ENCODE measurements around the gene NDUFV2.
A peak's percentile ranks its signal among the peaks of the same experiment; 100 is the strongest.

DNA sequence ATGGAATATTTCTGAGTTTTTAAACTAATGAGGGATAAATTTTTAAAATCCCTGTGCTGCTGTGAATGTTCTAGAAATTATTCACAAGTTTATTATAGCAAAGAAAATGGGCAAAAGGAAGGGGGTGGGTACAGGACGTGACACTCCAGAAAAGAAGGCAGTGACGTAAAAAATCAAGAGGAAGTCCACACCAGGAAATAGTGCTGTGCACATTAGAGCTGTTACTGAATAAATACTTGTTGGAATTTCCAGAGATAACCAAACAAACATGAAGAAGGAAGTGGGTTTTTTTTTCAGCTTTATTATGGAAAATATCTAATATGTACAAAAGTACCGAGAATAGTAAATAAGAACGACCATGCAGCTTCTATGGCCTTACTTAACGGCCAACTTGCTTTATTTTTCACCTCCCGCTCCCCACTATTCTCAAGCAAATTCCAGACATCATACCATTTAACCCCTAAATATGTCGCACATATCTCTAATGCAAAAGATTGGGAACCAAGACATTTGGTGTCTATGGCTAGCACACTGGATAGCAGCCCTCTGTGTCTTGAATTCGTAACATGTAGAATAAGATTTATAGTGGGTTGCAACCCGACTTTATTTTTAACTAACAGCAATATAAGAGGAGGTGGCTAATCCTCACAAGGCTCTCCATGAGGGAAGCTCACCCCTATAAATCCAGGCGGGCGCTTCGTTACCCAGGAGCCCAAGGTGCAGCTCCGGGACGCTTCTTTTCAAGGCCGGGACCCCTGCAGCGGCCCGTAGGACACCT is 580 bp upstream of the NDUFV2 start:
- TF ChIP-seq POLR2A (IDR thresholded peaks at IDR 0.05; ENCODE audit: low read depth, low read length): peak; percentile 64
- TF ChIP-seq EZH2 (IDR thresholded peaks at IDR 0.05; ENCODE audit: borderline replicate concordance, low read depth, low read length, severe bottlenecking): no peak
- peak; percentile 35 for TF ChIP-seq POLR2AphosphoS5 (IDR thresholded peaks at IDR 0.05; ENCODE audit: insufficient read depth, low read depth, low read length)
- TF ChIP-seq, protein P1, sequence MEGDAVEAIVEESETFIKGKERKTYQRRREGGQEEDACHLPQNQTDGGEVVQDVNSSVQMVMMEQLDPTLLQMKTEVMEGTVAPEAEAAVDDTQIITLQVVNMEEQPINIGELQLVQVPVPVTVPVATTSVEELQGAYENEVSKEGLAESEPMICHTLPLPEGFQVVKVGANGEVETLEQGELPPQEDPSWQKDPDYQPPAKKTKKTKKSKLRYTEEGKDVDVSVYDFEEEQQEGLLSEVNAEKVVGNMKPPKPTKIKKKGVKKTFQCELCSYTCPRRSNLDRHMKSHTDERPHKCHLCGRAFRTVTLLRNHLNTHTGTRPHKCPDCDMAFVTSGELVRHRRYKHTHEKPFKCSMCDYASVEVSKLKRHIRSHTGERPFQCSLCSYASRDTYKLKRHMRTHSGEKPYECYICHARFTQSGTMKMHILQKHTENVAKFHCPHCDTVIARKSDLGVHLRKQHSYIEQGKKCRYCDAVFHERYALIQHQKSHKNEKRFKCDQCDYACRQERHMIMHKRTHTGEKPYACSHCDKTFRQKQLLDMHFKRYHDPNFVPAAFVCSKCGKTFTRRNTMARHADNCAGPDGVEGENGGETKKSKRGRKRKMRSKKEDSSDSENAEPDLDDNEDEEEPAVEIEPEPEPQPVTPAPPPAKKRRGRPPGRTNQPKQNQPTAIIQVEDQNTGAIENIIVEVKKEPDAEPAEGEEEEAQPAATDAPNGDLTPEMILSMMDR (IDR thresholded peaks at IDR 0.05; ENCODE audit: extremely low read depth in 1 of 2, insufficient read depth in 1 of 2, low read depth in 1 of 2, low read length in 2 of 2): no peak
- no peak for TF ChIP-seq GATA2 (IDR thresholded peaks at IDR 0.05; ENCODE audit: insufficient read depth, insufficient read length, low read depth, low read length)
- no peak for TF ChIP-seq FOS (IDR thresholded peaks at IDR 0.05; ENCODE audit: borderline replicate concordance, insufficient read depth, low read length)
- TF ChIP-seq, protein P2, sequence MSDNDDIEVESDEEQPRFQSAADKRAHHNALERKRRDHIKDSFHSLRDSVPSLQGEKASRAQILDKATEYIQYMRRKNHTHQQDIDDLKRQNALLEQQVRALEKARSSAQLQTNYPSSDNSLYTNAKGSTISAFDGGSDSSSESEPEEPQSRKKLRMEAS (IDR thresholded peaks at IDR 0.05; ENCODE audit: insufficient read depth, insufficient read length): no peak
- no peak for TF ChIP-seq JUN (IDR thresholded peaks at IDR 0.05; ENCODE audit: borderline replicate concordance, insufficient read depth, insufficient read length, low read depth)

All from endothelial cell of umbilical vein (primary cell).